Mesenchymal stem cell (in vitro differentiated cells and primary cell): ENCODE data around the gene CHKA. TPM values are rescaled to one million over a fixed set of nuclear protein-coding genes. Genes with fewer than 3 reads are reported as not detected.
A peak's percentile ranks its signal among the peaks of the same experiment; 100 is the strongest.

Experiments
- DNase-seq: peaks from one replicate; pipeline ENCODE4 v3.0.0-alpha.2; 2013
- H2AFZ ChIP-seq: one replicate; pipeline ENCODE4 v1.6.1; 2013; ENCODE audit warnings: low read depth, mild to moderate bottlenecking, control low read depth, inconsistent platforms, low read length, moderate library complexity
- H2AK5ac ChIP-seq: 2 replicates; pipeline ENCODE4 v1.6.1; 2013; ENCODE audit warnings: low read length, moderate library complexity, mild to moderate bottlenecking, inconsistent platforms; ENCODE audit not compliant: severe bottlenecking
- H2BK120ac ChIP-seq: one replicate; pipeline ENCODE4 v1.6.1; 2013; ENCODE audit warnings: low read depth, mild to moderate bottlenecking, inconsistent platforms, low read length, moderate library complexity
- H2BK12ac ChIP-seq, 2 experiments: one replicate each; pipeline ENCODE4 v1.6.1; 2013; ENCODE audit warnings: inconsistent platforms in 2 of 2, low read length in 2 of 2, mild to moderate bottlenecking in 2 of 2, moderate library complexity in 2 of 2, control low read depth in 1 of 2
- H2BK15ac ChIP-seq: one replicate; pipeline ENCODE4 v1.6.1; 2013; ENCODE audit warnings: mild to moderate bottlenecking, low read depth, inconsistent platforms; ENCODE audit not compliant: poor library complexity, severe bottlenecking
- H2BK5ac ChIP-seq: 2 replicates; pipeline ENCODE4 v1.6.1; 2013; ENCODE audit warnings: low read depth, mild to moderate bottlenecking, low read length, control low read depth, inconsistent platforms; ENCODE audit not compliant: poor library complexity, severe bottlenecking
- H3K14ac ChIP-seq, 2 experiments: one replicate each; pipeline ENCODE4 v1.6.1; 2013; ENCODE audit warnings: inconsistent platforms in 2 of 2, low read length in 2 of 2, control low read depth in 1 of 2, mild to moderate bottlenecking in 1 of 2, moderate library complexity in 1 of 2
- H3K18ac ChIP-seq, 2 experiments: one replicate each; pipeline ENCODE4 v1.6.1; 2013; ENCODE audit warnings: inconsistent platforms in 2 of 2, low read length in 2 of 2, control low read depth in 1 of 2, low read depth in 1 of 2, mild to moderate bottlenecking in 1 of 2
- H3K23ac ChIP-seq, 2 experiments: one replicate each; pipeline ENCODE4 v1.6.1; 2013; ENCODE audit warnings: inconsistent platforms in 2 of 2, low read length in 2 of 2, mild to moderate bottlenecking in 2 of 2, moderate library complexity in 2 of 2, control low read depth in 1 of 2
- H3K27ac ChIP-seq: 2 replicates; pipeline ENCODE4 v1.5.1; 2013; ENCODE audit warnings: mild to moderate bottlenecking, moderate library complexity, low read length, control low read depth, inconsistent platforms; ENCODE audit not compliant: poor library complexity, severe bottlenecking
- H3K27me3 ChIP-seq, 2 experiments: 2 replicates each; pipeline versions ENCODE4 v1.6.1 to v1.7.0; 2013; ENCODE audit warnings: low read length in 2 of 2, mild to moderate bottlenecking in 2 of 2, moderate library complexity in 2 of 2, control low read depth in 1 of 2, inconsistent platforms in 1 of 2; ENCODE audit not compliant: control insufficient read depth in 1 of 2, insufficient read depth in 1 of 2
- H3K36me3 ChIP-seq, 2 experiments: 2 replicates each; pipeline versions ENCODE4 v1.6.1 to v1.7.0; 2013; ENCODE audit warnings: low read length in 2 of 2, control low read depth in 1 of 2, inconsistent platforms in 1 of 2, low read depth in 1 of 2, mild to moderate bottlenecking in 1 of 2; ENCODE audit not compliant: insufficient read depth in 2 of 2, control insufficient read depth in 1 of 2
- H3K4ac ChIP-seq, 2 experiments: one replicate each; pipeline ENCODE4 v1.6.1; 2013; ENCODE audit warnings: inconsistent platforms in 2 of 2, low read length in 2 of 2, mild to moderate bottlenecking in 2 of 2, moderate library complexity in 2 of 2, control low read depth in 1 of 2, low read depth in 1 of 2
- H3K4me1 ChIP-seq: 2 replicates; pipeline ENCODE4 v1.6.1; 2013; ENCODE audit warnings: low read depth, low read length, control low read depth; ENCODE audit not compliant: control insufficient read depth, insufficient read depth
- H3K4me2 ChIP-seq: 2 replicates; pipeline ENCODE4 v1.6.1; 2013; ENCODE audit warnings: low read length, mild to moderate bottlenecking, inconsistent platforms; ENCODE audit not compliant: poor library complexity, severe bottlenecking
- H3K4me3 ChIP-seq, 2 experiments: 2 replicates each; pipeline versions ENCODE4 v1.5.1 to v1.7.0; 2013; ENCODE audit warnings: low read length in 2 of 2, mild to moderate bottlenecking in 2 of 2, control low read depth in 1 of 2, low read depth in 1 of 2; ENCODE audit not compliant: insufficient read depth in 1 of 2
- H3K79me1 ChIP-seq: replicated peaks from 2 replicates; pipeline ENCODE4 v1.6.1; 2013; ENCODE audit warnings: mild to moderate bottlenecking, control low read depth, low read length, inconsistent platforms; ENCODE audit not compliant: poor library complexity, severe bottlenecking
- H3K9ac ChIP-seq: 2 replicates; pipeline ENCODE4 v1.7.0; 2013; ENCODE audit warnings: mild to moderate bottlenecking, low read length, moderate library complexity
- H3K9me3 ChIP-seq: 2 replicates; pipeline ENCODE4 v1.7.0; 2013; ENCODE audit warnings: mild to moderate bottlenecking, low read length; ENCODE audit not compliant: control insufficient read depth
- H4K8ac ChIP-seq: one replicate; pipeline ENCODE4 v1.6.1; 2013; ENCODE audit warnings: inconsistent platforms, mild to moderate bottlenecking, low read length, moderate library complexity
- H4K91ac ChIP-seq: one replicate; pipeline ENCODE4 v1.6.1; 2013; ENCODE audit warnings: mild to moderate bottlenecking, low read length, inconsistent platforms
- WGBS: methylation state at CpG from one replicate; pipeline ENCODE4 v1.1.7; 2013; ENCODE audit warnings: mixed read lengths; 5-methylcytosine and 5-hydroxymethylcytosine counted together
- polyA plus RNA-seq, 2 experiments: library from polyadenylated mRNA; stranded (reverse); fragments of 200-250 nt; gene quantifications; one replicate each; pipeline ENCODE4 v1.2.3, GENCODE V29; 2013

The CHKA gene
- 22.7 TPM for polyA plus RNA-seq (2013, experiment 1 of 2)
- 22.9 TPM for polyA plus RNA-seq (2013, experiment 2 of 2)

GRCh38 chr11:68121067-68121899 lies at the start of gene CHKA:
Gene CHKA, minus strand, starts transcription at chr11:68121388. Its CDS starts 211 bp downstream, at chr11:68121177.
- H4K91ac ChIP-seq, result peak within 1 kb of the TSS; percentile 90
- H3K4me2 ChIP-seq, result peak within 1 kb of the TSS; percentile 92
- H3K9me3 ChIP-seq, result no peaks in the 10 kb centered on the region
- peak within 1 kb of the TSS; percentile 100 for H2BK15ac ChIP-seq
- H3K9ac ChIP-seq, result peak within 1 kb of the TSS; percentile 94
- H3K18ac ChIP-seq, result peak within 1 kb of the TSS; percentile 80 to 96
- peak within 1 kb of the TSS; percentile 67 for H3K27ac ChIP-seq
- DNase-seq, result peak; percentile 94
- peaks cover 15% of the 10 kb centered on the region for H3K4me1 ChIP-seq
- peak within 1 kb of the TSS; percentile 37 to 99 for H3K4ac ChIP-seq
- peak within 1 kb of the TSS; percentile 78 for H2AK5ac ChIP-seq
- H3K27me3 ChIP-seq, result no peaks in the 10 kb centered on the region
- peak within 1 kb of the TSS; percentile 80 for H2AFZ ChIP-seq
- H2BK5ac ChIP-seq, result peak within 1 kb of the TSS; percentile 77
- H3K4me3 ChIP-seq, result peak within 1 kb of the TSS; percentile 85 to 88
- H4K8ac ChIP-seq, result peak within 1 kb of the TSS; percentile 83
- peak within 1 kb of the TSS; percentile 98 to 100 for H2BK12ac ChIP-seq
- H3K79me1 ChIP-seq, result peaks cover 5% of the 10 kb centered on the region
- H3K23ac ChIP-seq, result peak within 1 kb of the TSS; percentile 0 to 87
- H3K14ac ChIP-seq, result peak within 1 kb of the TSS; percentile 26 to 96
- H3K36me3 ChIP-seq, result peaks cover 0 to 2% of the 10 kb centered on the region in 2 experiments
- under 1% methylated on average over 70 of the region's 107 CpGs for WGBS
- peak within 1 kb of the TSS; percentile 91 for H2BK120ac ChIP-seq

GRCh38 chr11:68169442-68169841 lies 48.3 kb upstream of the CHKA start:
- Histone ChIP-seq H3K9me3 (no peaks in the 10 kb centered on the region), H3K27ac (no peak overlapping the region), H2BK5ac (no peak overlapping the region), H4K8ac (no peak overlapping the region), H3K4ac (no peak overlapping the region), H3K23ac (no peak overlapping the region), H3K14ac (no peak overlapping the region), H3K79me1 (peaks cover 10% of the 10 kb centered on the region), H4K91ac (no peak overlapping the region), H2AK5ac (no peak overlapping the region), H3K4me1 (peaks cover 4% of the 10 kb centered on the region), H3K4me2 (no peak overlapping the region), H3K9ac (no peak overlapping the region), H2BK120ac (no peak overlapping the region), H3K18ac (no peak overlapping the region), H2AFZ (no peak overlapping the region), H3K4me3 (no peak overlapping the region), H3K36me3 (peaks cover 28 to 89% of the 10 kb centered on the region in 2 experiments), H3K27me3 (no peaks in the 10 kb centered on the region), H2BK15ac (no peak overlapping the region), H2BK12ac (no peak overlapping the region)
- no peak for DNase-seq

- Histone ChIP-seq H3K27ac (peak overlapping the region; percentile 50), H3K79me1 (peaks cover 11% of the 10 kb centered on the region), H3K4me1 (peaks cover 6% of the 10 kb centered on the region), H3K14ac (no peak overlapping the region), H3K4me3 (no peak overlapping the region), H3K9ac (no peak overlapping the region), H2BK15ac (no peak overlapping the region), H2AK5ac (no peak overlapping the region), H3K4me2 (no peak overlapping the region), H2AFZ (no peak overlapping the region), H2BK120ac (no peak overlapping the region), H3K23ac (no peak overlapping the region), H3K27me3 (no peaks in the 10 kb centered on the region), H4K91ac (no peak overlapping the region), H2BK12ac (no peak overlapping the region), H3K36me3 (peaks cover 29 to 89% of the 10 kb centered on the region in 2 experiments), H3K4ac (no peak overlapping the region), H3K18ac (no peak overlapping the region), H4K8ac (peak overlapping the region; percentile 9), H3K9me3 (no peaks in the 10 kb centered on the region), H2BK5ac (no peak overlapping the region)
- DNase-seq, result no peak
- WGBS, result 97% methylated on average over 5 of the region's 5 CpGs
These were observed 47.5 kb upstream of the CHKA start for GRCh38 chr11:68168694-68169093.

GRCh38 chr11:68167474-68167873 lies 46.3 kb upstream of the CHKA start:
- H3K27me3 ChIP-seq, result no peaks in the 10 kb centered on the region
- H3K79me1 ChIP-seq, result peaks cover 13% of the 10 kb centered on the region
- no peak overlapping the region for H4K91ac ChIP-seq
- no peak overlapping the region for H3K4me3 ChIP-seq
- no peak overlapping the region for H2BK12ac ChIP-seq
- no peak overlapping the region for H3K4ac ChIP-seq
- H3K9me3 ChIP-seq, result no peaks in the 10 kb centered on the region
- no peak overlapping the region for H4K8ac ChIP-seq
- H2AK5ac ChIP-seq, result no peak overlapping the region
- no peak overlapping the region for H2BK5ac ChIP-seq
- H3K23ac ChIP-seq, result no peak overlapping the region
- no peak overlapping the region for H2AFZ ChIP-seq
- peaks cover 6% of the 10 kb centered on the region for H3K4me1 ChIP-seq
- H3K4me2 ChIP-seq, result no peak overlapping the region
- H2BK120ac ChIP-seq, result no peak overlapping the region
- H3K9ac ChIP-seq, result no peak overlapping the region
- over 99% methylated on average over 6 of the region's 6 CpGs for WGBS
- DNase-seq, result no peak
- no peak overlapping the region for H3K14ac ChIP-seq
- H3K18ac ChIP-seq, result no peak overlapping the region
- peaks cover 32 to 88% of the 10 kb centered on the region in 2 experiments for H3K36me3 ChIP-seq
- H2BK15ac ChIP-seq, result no peak overlapping the region
- H3K27ac ChIP-seq, result no peak overlapping the region
